Omental fat pad (tissue), 4 donors: ENCODE results near the gene ZMAT5. TPM values are rescaled to one million over a fixed set of nuclear protein-coding genes. Genes with fewer than 3 reads are reported as not detected.

Experiments used
- ATAC-seq: fragments of 150-250 bp; one replicate; pipeline ENCODE4 v1.9.1; 2016; ENCODE audit warnings: mild to moderate bottlenecking, moderate library complexity; ENCODE audit not compliant: low FRiP score
- DNase-seq: peaks from one replicate; pipeline ENCODE4 v3.0.0-alpha.2; 2019; ENCODE audit warnings: low spot score
- total RNA-seq, 4 donors: library from RNA; depleted of rRNA; stranded (reverse); fragments of >200 nt; gene quantifications; one replicate each; pipeline ENCODE4 v1.1.0, GENCODE V29; 2016
- TF ChIP-seq, protein P1 (sequence below), 3 donors: fragments of 450-650 bp; IDR thresholded peaks; one replicate each; pipeline ENCODE4 v1.5.1; 2016 to 2017; ENCODE audit warnings: antibody characterized with exemption in 3 of 3, mild to moderate bottlenecking in 3 of 3, moderate library complexity in 2 of 3

The ZMAT5 gene, protein sequence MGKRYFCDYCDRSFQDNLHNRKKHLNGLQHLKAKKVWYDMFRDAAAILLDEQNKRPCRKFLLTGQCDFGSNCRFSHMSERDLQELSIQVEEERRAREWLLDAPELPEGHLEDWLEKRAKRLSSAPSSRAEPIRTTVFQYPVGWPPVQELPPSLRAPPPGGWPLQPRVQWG
- 10 to 100 TPM in 3 of 4 donors, 1 to 10 TPM in 1; 8.3 to 23.0 (median 16.9) TPM for total RNA-seq

DNA sequence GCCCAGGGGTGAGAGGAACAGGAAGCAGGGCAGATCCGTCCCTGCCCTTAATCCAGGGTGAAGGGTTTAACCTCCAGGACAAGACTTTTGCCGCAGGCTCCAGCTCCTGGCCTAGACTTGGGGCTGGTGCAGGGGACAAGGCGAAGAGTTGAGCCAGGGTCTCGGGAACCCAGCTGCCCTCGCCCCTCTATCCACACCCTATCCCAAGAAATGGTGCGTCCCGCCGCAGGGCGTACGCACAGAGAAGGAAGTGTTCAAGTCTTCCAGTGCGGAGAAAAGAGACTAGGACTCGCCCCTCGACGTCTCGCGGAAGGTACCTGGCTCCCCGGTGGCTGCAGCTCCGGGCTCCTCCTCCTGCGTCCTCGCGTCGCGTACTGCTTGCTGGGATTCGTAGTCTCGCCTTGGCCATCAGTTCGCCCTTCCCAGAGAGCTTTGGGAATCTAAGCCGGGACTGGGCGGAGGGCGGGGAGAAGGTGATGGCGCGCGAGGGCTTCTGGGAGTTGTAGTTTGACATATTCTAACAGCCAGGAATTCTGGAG, at the start of gene ZMAT5:
TSS of gene ZMAT5 (minus strand) at position 376 of the 539 bp plus-strand sequence. CDS start 18,463 bp downstream, outside the sequence.
- ATAC-seq (peak; percentile 98), DNase-seq (peak; percentile 69)
- TF ChIP-seq, protein P1, sequence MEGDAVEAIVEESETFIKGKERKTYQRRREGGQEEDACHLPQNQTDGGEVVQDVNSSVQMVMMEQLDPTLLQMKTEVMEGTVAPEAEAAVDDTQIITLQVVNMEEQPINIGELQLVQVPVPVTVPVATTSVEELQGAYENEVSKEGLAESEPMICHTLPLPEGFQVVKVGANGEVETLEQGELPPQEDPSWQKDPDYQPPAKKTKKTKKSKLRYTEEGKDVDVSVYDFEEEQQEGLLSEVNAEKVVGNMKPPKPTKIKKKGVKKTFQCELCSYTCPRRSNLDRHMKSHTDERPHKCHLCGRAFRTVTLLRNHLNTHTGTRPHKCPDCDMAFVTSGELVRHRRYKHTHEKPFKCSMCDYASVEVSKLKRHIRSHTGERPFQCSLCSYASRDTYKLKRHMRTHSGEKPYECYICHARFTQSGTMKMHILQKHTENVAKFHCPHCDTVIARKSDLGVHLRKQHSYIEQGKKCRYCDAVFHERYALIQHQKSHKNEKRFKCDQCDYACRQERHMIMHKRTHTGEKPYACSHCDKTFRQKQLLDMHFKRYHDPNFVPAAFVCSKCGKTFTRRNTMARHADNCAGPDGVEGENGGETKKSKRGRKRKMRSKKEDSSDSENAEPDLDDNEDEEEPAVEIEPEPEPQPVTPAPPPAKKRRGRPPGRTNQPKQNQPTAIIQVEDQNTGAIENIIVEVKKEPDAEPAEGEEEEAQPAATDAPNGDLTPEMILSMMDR (IDR thresholded peaks at IDR 0.05), result no peak

DNA sequence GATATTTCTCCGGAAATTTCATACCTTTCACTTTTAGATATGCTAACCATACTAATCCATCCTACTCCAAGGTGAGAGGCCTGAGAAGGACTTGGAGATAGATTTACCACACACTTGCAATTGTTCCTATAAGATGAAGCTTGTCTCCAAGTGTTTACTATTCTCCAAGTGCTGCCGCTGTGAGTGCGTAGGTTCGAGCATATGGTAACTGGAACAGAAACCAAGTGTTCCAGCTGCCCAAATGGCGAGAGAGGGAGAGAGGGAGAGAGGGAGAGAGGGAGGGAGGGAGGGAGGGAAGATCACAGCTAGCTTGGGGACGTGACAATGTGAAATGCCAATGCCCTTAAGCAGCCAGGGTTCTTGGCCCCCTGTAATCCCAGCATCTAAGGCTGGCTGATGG, 49.7 kb upstream of the ZMAT5 start:
- ATAC-seq (no peak), DNase-seq (no peak)
- TF ChIP-seq, protein P1 (IDR thresholded peaks at IDR 0.05), result no peak

DNA sequence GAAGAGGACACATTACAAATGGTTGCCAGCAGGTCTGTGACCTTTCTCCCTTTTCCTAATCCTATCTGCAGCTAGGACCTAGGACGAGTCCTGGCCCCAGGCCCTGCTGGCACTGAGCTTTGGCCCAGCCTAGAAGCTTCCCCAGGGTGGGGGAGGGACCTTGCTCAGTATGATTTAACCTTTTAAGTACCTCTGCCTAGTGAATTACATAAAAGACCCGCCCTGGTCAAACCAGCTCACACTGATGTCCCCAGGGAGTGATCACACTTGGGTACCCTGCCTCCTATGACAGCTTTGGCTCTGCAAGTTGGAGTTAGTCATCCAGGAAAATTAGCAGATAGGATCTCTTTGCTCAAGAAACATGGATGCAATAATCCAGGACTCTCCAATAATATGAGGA, 49.3 kb upstream of the ZMAT5 start:
- peak; percentile 42 for ATAC-seq
- TF ChIP-seq, protein P1 (IDR thresholded peaks at IDR 0.05), result no peak

DNA sequence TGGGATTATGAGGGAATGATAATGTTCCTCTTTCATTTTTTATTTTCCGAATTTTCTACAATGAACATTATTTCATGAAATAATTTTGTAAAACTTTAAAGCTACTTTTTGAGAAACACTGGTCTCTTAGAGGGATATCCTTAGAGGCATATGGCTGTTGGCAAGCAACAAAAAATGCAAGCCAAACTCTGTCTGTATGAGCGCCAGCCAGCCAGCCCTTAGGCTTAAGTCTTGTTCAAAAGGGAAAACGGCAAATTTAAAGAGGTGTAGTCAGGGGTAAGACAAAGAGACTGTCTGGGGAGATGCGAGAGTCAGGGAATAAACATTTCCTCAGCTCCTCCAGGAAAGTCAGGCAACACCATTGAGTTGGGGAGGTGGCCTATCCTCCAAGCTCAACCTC, 48.8 kb upstream of the ZMAT5 start:
- no peak for DNase-seq
- TF ChIP-seq, protein P1 (IDR thresholded peaks at IDR 0.05), result no peak
- peak; percentile 16 for ATAC-seq

More for the DNA sequence above, 49.3 kb upstream of the ZMAT5 start:
- DNase-seq, result no peak

DNA sequence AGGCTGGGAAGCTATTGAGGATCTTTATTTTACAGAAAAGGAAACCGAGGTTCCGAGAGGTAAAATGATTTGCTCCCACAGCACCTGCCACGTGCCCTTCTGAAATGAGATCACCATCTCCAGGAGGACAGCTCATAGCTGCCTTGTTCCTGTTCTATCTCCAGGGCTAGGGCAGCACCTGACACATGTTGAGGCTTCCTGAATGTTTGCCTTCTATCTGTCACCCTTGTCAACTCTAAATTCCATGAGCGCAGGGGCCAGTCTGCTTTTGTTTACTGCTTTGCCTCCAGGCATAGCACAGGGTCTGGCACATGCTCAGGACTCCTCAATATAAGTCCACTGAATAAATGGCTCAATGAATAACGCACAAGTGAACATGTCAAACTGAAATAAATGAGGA, 47.2 kb upstream of the ZMAT5 start:
- no peak for DNase-seq
- TF ChIP-seq, protein P1 (IDR thresholded peaks at IDR 0.05), result no peak
- no peak for ATAC-seq

DNA sequence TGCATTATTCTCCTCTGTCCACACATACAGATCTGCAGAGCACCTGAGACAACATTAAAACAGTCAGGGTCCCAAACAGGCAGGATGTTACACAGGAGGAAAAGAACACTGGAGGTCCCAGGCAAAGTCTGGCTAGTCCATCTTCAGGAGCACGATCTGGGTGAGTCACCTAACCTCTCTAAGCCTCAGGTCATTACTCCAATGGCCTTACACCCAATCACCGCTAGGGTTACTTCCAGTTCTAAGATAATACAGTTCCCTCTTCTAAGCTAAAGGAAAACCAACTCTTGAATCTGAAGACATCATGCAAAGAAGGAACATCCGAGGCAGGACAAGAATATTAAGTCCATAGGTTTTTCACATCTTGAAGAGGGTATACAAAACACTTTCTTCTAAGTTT, 46.8 kb upstream of the ZMAT5 start:
- no peak for ATAC-seq
- TF ChIP-seq, protein P1 (IDR thresholded peaks at IDR 0.05), result no peak

DNA sequence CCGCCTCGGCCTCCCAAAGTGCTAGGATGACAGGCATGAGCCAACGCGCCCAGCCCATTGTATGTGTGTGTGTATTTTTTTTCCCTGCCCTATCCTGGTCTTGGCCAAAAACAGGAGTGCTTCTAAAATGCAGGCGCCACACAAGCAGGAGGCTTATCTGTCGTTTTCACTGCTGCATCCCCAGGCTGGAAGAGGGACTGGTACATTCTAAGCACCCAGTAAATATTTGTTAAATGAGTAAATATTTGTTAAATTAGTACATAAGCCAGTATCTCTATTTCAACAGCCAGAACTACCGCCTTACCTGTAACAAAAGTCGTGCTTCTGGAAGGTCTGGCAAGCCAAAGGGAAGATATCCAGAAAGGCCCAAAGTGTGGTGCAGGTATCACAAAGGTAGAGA, 46.3 kb upstream of the ZMAT5 start:
- DNase-seq (no peak), ATAC-seq (no peak)
- TF ChIP-seq, protein P1 (IDR thresholded peaks at IDR 0.05), result no peak

More for the DNA sequence above, 46.8 kb upstream of the ZMAT5 start:
- no peak for DNase-seq
